Posterior vena cava (tissue), 2 donors: ENCODE results near the gene ZNF653. TPM values are rescaled to one million over a fixed set of nuclear protein-coding genes. Genes with fewer than 3 reads are reported as not detected.
"Not testable (repeated sequence)": the region's sequence is repeated elsewhere in the genome, so short reads cannot be mapped to it uniquely, and the experiment has no call there.

ENCODE experiments used
- DNase-seq: peaks from one replicate; pipeline ENCODE4 v3.0.0-alpha.2; 2020; ENCODE audit warnings: low spot score
- intact Hi-C, 2 donors: fragments of 100-400 bp; cut with DNase I; formaldehyde crosslinking; loops; one replicate each; pipeline versions ENCODE4 v1.14.1 to v1.14.2; 2022 to 2023
- total RNA-seq, 2 donors: library from RNA; stranded (reverse); fragmentation: NEBNext Ultra II Directional; extraction: Animal tissue kit (Norgen Biotek cat#: 25700); gene quantifications; one replicate each; pipeline ENCODE4 v1.2.1, GENCODE V29; 2021
- donor health status: DM: yes; HTN: yes; CAD: no.
- donor health status: DM: yes; HTN: yes; CAD: no.

Gene ZNF653
- total RNA-seq, 2 donors from 2014 or later: 6.1 to 9.4 TPM

DNA sequence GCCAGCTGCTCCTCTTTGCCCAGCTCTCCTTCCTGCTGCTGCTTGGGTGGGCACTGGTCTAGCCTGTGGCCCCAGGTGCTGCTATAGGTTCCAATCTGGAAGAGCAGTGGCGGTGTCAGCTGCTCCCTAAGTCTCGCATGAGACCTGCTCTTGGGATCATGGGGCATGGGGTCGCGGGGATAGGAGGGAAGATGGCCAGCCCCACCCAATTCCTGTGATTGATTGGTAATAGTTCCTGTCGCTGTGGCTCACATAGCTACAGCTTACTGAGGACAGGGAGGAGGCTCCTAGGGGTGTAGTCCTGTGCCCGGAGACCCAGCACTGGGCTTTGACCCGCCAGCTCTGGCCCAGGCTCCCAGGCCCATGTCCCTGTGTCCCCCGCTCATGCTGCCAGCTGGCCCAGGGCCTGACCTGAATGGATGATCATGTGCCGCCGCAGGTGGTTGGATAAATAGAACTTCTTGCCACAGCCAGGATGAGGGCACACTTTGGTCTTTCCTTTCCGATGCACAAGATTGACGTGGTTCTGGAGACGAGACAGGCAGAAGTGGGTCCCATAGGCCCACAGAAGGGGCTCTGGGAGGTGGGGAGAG is 20.3 kb downstream of the ZNF653 start:
- DNase-seq: no peak
- intact Hi-C loops: loop anchor here in 1 of 2 donors (10.0 kb wide), 1 partner anchor 101 kb away; the partner anchor contains the start of gene EPOR

- intact Hi-C loops: loop anchor here in 1 of 2 donors (10.0 kb wide), 1 partner anchor 99 kb away; the partner anchor contains the start of gene EPOR
- DNase-seq: no peak
Measured at GRCh38 chr19:11483366-11484111, 22.1 kb downstream of the ZNF653 start.

DNA sequence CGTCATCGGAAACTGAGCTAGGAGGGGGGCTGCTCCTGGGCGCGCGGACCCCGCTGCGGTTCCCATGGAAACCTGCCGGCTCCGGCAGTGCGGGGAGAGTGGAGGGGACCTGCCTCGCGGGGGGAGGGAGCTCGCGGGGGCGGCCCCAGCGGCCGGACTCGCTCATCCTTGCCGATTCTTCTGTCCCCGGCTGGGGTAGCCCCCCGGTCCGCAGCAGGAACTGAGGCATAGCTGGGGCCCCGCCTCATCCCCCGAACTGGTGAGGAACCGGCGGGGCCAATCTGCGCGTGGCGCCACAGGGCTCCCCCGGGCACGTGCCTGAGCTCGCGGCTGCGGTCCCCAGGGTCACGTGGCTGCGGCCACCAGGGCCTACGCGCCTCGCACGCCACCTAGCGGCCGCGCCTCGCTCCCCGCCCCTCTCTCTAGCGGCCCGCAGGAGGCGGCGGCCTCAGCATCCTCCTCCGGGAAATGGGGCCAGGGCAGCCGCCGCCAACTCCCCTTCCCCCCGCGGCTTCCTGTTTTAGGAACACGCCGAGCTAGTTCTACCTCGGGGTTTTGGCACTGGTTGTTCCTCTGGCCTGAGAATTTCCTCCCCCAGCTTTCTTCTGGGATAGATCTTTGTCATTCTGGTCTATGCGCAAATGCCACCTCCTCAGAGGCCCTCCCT is 23.1 kb downstream of the ZNF653 start:
- peak; percentile 97 for DNase-seq
- intact Hi-C loops: loop anchor here in 1 of 2 donors (10.0 kb wide), 1 partner anchor 98 kb away; the partner anchor contains the start of gene EPOR

DNA sequence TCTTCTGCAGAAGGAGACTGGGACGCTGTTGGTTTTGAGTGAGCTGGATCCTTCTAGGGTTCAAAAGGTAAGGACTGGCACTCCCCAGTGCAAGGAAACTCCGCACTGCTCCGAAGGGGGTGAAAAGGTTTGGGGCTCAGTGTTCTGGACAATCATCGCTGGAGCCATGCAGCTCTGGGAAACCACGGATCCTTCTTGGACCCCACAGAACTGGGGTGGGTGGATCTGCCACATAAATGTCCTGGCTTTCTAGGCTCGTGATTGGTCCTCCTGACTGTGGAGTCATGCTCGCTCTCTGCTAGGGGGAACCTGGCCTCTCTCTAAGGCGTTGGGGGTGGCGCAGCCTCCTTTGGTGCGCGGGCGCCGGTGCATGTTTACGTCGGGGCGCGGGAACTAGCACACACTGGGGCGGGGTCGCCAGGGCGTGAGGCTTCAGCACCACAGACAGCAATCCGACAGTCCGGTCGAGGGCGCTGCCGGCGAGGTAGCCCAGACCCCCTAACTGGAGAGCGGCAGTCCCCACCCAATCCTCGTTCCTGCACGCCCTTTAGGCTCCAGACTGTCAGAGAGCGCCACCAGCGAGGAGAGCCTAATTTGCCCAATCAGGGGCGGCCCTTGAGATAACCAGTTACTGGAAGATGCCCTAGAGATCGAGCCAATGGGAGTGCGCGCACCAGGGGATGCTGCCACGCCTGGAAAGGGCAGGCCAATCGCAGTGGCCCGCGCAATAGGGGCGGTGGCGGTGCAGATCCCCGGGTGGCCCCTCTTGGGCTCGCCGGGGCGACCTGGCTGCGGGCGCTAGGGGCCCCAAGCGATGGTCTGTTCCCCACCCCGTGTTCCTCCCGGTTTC is 23.9 kb downstream of the ZNF653 start:
- intact Hi-C loops: loop anchor here in 1 of 2 donors (10.0 kb wide), 1 partner anchor 97 kb away; the partner anchor contains the start of gene EPOR
- DNase-seq: peak; percentile 92

DNA sequence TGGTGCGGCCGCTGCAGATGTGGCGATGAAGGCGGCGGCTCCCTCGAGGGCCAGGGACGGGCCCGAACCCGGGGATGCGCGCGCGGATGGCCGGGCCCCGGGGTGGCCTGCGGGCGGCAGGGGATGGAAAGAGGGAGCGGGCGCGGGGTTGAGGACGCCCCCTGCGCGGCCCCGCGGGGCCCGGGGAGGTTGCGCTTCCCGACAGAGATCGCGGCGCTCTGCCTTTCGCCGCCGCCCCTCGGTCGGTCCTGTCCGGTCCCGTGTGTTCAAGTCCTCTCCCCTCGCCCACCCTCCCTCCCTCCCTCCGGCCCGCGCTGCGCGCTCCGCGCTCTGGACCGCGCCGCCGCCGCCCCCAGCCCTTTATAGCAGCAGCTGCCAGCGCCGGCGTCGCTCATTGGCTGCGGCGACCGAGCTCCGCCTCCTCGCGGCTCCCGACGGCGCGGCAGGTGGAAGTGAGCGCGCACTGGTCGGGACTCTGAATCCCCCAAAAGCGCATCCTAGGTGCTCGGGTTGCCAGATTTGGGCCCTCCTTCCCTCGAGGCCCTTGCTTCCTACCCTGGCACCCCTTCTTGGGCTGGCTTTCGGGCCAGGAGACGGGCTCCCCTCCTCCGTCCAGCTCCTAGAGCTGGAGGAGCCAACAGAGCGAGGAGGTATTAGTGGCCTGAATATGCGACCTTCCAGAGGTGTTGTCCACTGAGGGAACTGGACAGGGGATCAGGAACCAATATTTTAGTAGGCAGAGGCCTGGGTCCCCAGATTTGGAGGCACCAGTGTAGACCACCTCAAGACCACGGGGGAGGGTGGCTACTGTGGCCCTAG is 24.7 kb downstream of the ZNF653 start, which contains the start of gene ELAVL3:
ELAVL3 (minus strand) TSS at position 332 of the 819 bp plus-strand sequence. CDS start 438 bp downstream, outside the sequence.
- DNase-seq: no peak
- intact Hi-C loops: loop anchor here in 1 of 2 donors (10.0 kb wide), 1 partner anchor 96 kb away; the partner anchor contains the start of gene EPOR

DNA sequence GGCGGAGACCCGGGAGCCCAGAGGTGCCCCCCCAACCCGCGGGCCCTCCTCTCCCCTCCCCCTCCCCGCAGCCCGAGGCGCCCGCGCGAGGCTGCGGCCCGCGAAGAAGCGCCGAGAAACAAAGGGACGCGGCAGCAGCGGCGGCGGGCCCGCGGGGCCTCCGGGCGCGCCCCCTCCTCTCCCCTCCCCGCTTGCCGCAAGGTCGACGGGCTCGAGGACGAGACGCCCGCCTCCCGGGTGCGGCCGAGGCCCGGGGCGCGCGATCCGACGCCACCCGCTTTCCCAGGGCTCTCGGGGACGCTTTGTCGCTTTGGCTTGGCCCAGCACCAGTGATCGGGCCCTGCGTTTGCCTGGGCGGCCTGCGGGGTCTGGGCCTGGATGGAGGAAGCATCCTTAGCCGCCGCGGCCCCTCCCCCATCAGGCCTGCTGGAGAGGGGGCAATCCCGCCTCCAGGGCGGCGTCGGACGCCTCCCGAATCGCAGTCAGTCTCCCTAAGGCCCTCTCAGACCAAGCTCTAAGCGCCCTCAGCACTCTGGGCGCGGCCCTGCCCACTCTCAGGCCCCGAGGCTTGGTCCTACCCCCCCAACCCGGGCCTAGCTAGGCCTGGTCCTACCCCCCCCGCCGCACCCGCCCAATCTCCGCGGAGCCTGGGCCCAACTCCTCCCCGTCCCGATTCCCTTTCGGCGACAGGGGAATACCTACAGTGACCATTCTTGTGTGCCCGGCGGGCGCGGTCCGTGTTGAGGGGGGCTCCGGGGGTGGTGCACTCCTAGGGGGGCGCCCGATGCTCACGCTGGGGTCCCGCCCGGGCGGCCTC is 25.5 kb downstream of the ZNF653 start:
- DNase-seq: peak; percentile 82
- intact Hi-C loops: loop anchor here in 1 of 2 donors (2.0 to 10.0 kb wide), 2 partner anchors 31 to 95 kb away; partner anchors contain the start of gene EPOR

DNA sequence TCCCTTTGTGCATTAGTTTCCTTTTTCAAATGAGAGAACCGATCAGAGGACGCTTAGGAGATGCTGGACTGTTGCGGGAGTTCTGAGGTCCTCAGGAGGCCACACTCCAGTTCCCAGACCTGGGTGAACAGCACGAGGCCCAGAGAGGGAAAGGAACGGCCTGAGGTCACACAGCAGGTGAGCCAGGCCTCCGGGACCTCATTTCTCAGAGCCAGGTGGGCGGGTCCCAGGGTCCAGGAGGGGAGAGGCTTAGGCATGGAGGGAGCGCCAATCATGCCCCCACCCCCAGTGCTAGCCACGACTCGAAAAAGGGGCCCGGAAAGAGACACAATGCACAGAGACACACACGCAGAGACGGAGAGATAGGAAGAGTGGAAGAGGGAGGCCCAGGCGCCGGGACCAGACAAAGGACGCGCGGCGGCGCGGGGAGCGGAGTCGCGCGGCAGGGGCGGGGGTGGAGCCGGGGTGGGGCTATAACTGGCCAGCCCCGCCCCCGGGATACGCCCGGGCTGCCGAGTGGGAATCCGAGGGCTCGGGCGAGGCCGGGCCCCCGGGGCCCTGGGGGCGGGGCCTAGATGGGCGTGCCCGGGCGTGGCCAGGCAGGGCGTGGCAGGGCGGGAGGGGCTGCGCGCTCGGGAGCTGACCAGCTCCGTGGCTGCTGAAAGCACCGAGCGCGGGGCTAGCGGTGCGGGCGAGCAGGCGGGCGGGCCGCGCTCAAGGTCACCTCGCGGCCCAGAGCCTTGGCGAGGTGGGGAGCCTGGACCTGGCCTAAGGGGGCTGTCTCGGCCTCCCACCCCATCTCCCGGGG is 26.3 kb downstream of the ZNF653 start:
- DNase-seq: peak; percentile 81
- intact Hi-C loops: loop anchor here in 1 of 2 donors (2.0 kb wide), 1 partner anchor 30 kb away; no protein-coding TSS in a partner anchor

GRCh38 chr19:11478167-11479089 is 27.2 kb downstream of the ZNF653 start:
- DNase-seq: no peak
- intact Hi-C loops: loop anchor here in 1 of 2 donors (2.0 kb wide), 1 partner anchor 30 kb away; no protein-coding TSS in a partner anchor

GRCh38 chr19:11475861-11476260 is 29.8 kb downstream of the ZNF653 start:
- intact Hi-C loops: no loop called here
- no peak for DNase-seq

DNA sequence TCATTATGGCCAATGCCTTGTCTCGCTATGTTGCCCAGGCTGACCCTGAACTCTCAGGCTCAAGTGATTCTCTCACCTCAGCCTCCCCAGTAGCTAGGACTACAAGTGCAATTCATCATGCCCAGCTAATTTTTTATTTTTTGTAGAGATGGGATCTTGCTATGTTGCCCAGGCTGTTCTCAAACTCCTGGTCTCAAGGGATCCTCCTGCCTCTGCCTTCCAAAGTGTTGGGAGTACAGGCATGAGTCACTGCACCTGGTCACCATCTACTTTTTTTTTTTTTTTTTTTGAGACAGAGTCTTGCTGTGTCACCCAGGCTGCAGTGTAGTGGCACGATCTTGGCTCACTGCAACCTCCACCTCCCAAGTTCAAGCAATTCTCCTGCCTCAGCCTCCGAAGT is 30.3 kb downstream of the ZNF653 start:
- DNase-seq, intact Hi-C loops: not testable (repeated sequence)

DNA sequence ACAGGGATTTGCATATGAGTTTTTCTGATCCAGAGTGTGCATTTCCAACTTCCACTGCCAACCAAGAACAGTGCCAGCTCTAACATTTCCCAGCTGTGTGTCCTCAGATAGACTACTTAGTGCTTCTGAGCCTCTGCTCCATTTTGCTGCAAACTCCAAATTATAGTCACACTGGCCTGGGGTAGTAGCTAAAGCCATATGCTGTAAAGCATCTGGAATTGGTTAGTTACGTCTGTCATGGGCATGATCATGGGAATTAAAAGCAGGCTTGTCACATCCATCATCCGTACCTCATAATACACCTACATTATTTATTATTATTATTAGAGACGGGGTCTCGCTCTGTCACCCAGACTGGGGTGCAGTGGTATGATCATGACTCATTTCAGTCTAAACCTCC is 31.9 kb downstream of the ZNF653 start:
- intact Hi-C loops: no loop called here

GRCh38 chr19:11468266-11468845 is 37.3 kb downstream of the ZNF653 start:
- intact Hi-C loops: loop anchor here in 1 of 2 donors (2.0 kb wide), 1 partner anchor 78 kb away; no protein-coding TSS in a partner anchor
- not testable (repeated sequence) for DNase-seq

More for the DNA sequence above, 31.9 kb downstream of the ZNF653 start:
- DNase-seq: no peak

DNA sequence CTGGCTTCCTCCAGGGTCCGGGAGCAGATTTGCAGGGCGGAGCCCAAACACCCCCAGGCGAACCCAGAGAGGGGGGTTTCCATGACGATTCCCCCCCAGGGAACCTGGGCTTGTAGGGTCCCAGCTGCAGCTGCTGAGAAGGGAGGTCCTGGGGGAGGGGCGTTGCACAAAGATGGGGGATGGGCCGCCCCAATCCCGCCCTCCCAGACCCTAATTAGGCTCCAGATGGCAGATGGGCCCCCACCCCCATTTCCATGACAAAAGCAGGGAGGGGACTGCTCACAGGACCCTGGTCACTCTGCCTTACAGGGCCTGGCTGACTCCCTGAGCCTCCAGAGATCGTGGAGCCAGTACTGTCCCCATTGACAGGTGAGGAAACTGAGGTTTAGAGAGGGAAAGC is 40.0 kb downstream of the ZNF653 start:
- intact Hi-C loops: no loop called here
- no peak for DNase-seq

DNA sequence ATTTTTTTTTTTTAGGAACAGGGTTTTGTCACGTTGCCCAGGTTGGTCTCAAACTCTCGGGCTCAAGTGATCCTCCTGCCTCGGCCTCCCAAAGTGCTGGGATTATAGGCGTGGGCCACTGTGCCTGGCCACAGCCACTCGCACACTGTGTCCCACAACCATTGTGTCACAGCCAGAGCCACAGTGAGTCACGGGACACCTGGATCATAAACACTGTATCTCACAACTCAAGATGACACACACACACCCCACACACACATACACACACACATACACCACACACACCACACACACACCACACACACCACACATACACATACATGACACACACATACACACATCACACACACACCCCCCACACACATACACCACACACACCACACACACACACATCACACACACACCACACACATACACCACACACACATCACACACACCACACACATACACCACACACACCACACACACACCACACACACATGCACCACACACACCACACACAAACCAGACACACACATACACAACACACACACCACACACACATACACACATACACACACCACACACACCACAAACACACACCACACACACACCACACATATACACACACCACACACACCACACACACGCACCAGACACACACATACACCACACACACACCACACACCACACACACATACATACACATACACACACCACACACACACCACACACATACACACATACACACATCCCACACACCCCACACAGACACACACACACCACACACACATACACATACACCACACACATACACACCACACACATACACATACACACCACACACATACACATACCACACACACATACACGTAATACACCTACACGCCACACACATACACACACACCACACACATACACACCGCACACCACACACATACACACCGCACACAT is 41.0 kb downstream of the ZNF653 start:
- intact Hi-C loops: no loop called here
- no peak for DNase-seq
